Ovary (tissue), 3 donors: ENCODE data around the gene SCN4B.

Experiments
- EP300 ChIP-seq: sonication (generic); formaldehyde crosslinking; IDR thresholded peaks from one replicate; pipeline ENCODE4 v1.6.1; 2017; ENCODE audit warnings: antibody characterized with exemption
- POLR2A ChIP-seq: fragments of 450-650 bp; IDR thresholded peaks from one replicate; pipeline ENCODE4 v1.6.1; 2017; ENCODE audit warnings: antibody characterized with exemption, mild to moderate bottlenecking, moderate library complexity
- TF ChIP-seq, protein P1 (sequence below), 3 donors: fragments of 450-650 bp in 2 of 3; fragments of 200-600 bp in 1 of 3; IDR thresholded peaks; one replicate each; pipeline versions ENCODE4 v1.5.1 to v1.8.0; 2016 to 2022; ENCODE audit warnings: antibody characterized with exemption in 3 of 3, mild to moderate bottlenecking in 1 of 3
- donor health status: DM: no; HTN: no; CAD: no.

DNA sequence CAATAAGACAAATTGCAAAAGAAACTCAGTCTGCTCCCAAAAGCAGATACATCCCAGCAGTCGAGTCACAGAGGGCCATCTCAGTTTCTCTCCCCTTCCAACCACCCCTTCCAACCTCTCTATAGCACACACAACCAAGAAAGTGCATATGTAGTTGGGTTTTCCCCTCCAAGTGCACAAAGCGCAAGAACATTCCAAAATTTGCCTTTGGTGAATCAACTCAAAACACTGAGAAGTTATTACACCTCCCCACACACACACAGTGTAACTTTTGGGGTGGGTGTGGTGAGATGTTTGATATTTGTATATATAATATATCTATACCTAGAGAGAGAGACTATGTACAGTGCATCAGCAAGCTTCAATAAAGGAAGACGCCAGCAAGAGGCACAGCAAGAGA, 10.2 kb upstream of the SCN4B start:
- TF ChIP-seq, protein P1, sequence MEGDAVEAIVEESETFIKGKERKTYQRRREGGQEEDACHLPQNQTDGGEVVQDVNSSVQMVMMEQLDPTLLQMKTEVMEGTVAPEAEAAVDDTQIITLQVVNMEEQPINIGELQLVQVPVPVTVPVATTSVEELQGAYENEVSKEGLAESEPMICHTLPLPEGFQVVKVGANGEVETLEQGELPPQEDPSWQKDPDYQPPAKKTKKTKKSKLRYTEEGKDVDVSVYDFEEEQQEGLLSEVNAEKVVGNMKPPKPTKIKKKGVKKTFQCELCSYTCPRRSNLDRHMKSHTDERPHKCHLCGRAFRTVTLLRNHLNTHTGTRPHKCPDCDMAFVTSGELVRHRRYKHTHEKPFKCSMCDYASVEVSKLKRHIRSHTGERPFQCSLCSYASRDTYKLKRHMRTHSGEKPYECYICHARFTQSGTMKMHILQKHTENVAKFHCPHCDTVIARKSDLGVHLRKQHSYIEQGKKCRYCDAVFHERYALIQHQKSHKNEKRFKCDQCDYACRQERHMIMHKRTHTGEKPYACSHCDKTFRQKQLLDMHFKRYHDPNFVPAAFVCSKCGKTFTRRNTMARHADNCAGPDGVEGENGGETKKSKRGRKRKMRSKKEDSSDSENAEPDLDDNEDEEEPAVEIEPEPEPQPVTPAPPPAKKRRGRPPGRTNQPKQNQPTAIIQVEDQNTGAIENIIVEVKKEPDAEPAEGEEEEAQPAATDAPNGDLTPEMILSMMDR (IDR thresholded peaks at IDR 0.05) = no peak
- TF ChIP-seq POLR2A (no peak), EP300 (no peak)
